Uterus (tissue), 4 donors: ENCODE results near the gene NRXN3. TPM values are rescaled to one million over a fixed set of nuclear protein-coding genes. Genes with fewer than 3 reads are reported as not detected.

Experiments
- DNase-seq, 2 donors: peaks; one replicate each; pipeline ENCODE4 v3.0.0-alpha.2; 2019 to 2020
- H3K27ac ChIP-seq, 2 donors: fragments of 200-600 bp; sonication (generic); 1 replicate in 1 of 2; 2 replicates in 1 of 2; pipeline ENCODE4 v1.5.1; 2016 to 2018
- H3K27me3 ChIP-seq, 2 donors: fragments of 200-600 bp; sonication (generic); one replicate each; pipeline ENCODE4 v1.5.1; 2018 to 2019; ENCODE audit warnings: control low read depth in 1 of 2
- H3K36me3 ChIP-seq, 2 donors: fragments of 200-600 bp; sonication (generic); one replicate each; pipeline ENCODE4 v1.5.1; 2019; ENCODE audit warnings: control low read depth in 1 of 2
- H3K4me1 ChIP-seq, 2 donors: fragments of 200-600 bp; sonication (generic); one replicate each; pipeline ENCODE4 v1.5.1; 2018 to 2019; ENCODE audit warnings: control low read depth in 1 of 2
- H3K4me3 ChIP-seq, 2 donors: fragments of 200-600 bp; sonication (generic); 1 replicate in 1 of 2; 2 replicates in 1 of 2; pipeline ENCODE4 v1.5.1; 2018 to 2019; ENCODE audit warnings: mild to moderate bottlenecking in 1 of 2
- H3K9me3 ChIP-seq, 2 donors: fragments of 200-600 bp; sonication (generic); one replicate each; pipeline ENCODE4 v1.5.1; 2019; ENCODE audit warnings: control low read depth in 1 of 2
- POLR2A ChIP-seq, 2 donors: fragments of 450-650 bp; IDR thresholded peaks; one replicate each; pipeline ENCODE4 v1.6.1; 2016; ENCODE audit warnings: antibody characterized with exemption in 2 of 2, mild to moderate bottlenecking in 1 of 2, moderate library complexity in 1 of 2
- intact Hi-C: fragments of 100-400 bp; cut with DNase I; formaldehyde crosslinking; loops from one replicate; pipeline ENCODE4 v1.15.1; 2023; ENCODE audit warnings: low total_unique reads
- total RNA-seq, 4 donors: library from RNA; depleted of rRNA in 3 of 4; stranded (reverse); fragments of >200 nt in 3 of 4; gene quantifications; one replicate each; pipeline versions ENCODE4 v1.1.0 to v1.2.4, GENCODE V29; 2014 to 2023
- TF ChIP-seq, protein P1 (sequence below), 4 experiments: fragments of 200-600 bp in 2 of 4; fragments of 450-650 bp in 2 of 4; sonication (generic) in 2 of 4; IDR thresholded peaks; one replicate each; pipeline ENCODE4 v1.5.1; 2016 to 2019; ENCODE audit warnings: antibody characterized with exemption in 4 of 4, mild to moderate bottlenecking in 2 of 4, moderate library complexity in 1 of 4
- donor health status: DM: yes; HTN: yes; CAD: no.

The NRXN3 gene
- total RNA-seq, 4 donors from 2014 or later: 2.9 to 17.0 (median 4.4) TPM

DNA sequence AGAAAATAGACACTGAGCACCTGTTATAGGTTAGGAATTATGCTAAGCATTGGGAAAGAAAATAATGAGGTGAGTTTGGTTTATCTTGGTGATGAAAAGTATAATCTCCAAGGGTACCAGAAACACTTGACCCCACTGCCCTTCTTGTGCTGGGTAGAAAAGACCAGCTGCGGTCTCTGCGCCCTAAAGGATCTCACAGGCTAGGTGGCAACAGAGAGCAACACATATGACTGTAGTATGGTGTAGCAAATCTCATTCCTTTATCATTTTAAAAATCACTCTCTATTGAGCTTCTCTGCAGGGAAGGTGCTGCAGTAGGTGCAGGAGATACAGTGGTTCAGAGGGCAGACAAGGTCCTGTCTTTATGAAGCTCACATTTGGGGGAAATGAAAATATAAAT is 26.1 kb downstream of the NRXN3 start:
- Histone ChIP-seq H3K4me1 (no peaks in the 10 kb centered on the region), H3K27ac (no peak overlapping the region), H3K9me3 (no peaks in the 10 kb centered on the region), H3K4me3 (no peak overlapping the region), H3K36me3 (no peaks in the 10 kb centered on the region), H3K27me3 (no peaks in the 10 kb centered on the region)
- TF ChIP-seq, protein P1, sequence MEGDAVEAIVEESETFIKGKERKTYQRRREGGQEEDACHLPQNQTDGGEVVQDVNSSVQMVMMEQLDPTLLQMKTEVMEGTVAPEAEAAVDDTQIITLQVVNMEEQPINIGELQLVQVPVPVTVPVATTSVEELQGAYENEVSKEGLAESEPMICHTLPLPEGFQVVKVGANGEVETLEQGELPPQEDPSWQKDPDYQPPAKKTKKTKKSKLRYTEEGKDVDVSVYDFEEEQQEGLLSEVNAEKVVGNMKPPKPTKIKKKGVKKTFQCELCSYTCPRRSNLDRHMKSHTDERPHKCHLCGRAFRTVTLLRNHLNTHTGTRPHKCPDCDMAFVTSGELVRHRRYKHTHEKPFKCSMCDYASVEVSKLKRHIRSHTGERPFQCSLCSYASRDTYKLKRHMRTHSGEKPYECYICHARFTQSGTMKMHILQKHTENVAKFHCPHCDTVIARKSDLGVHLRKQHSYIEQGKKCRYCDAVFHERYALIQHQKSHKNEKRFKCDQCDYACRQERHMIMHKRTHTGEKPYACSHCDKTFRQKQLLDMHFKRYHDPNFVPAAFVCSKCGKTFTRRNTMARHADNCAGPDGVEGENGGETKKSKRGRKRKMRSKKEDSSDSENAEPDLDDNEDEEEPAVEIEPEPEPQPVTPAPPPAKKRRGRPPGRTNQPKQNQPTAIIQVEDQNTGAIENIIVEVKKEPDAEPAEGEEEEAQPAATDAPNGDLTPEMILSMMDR (IDR thresholded peaks at IDR 0.05): no peak
- TF ChIP-seq POLR2A (IDR thresholded peaks at IDR 0.05): no peak
- no peak for DNase-seq
- intact Hi-C loops: no loop called here

DNA sequence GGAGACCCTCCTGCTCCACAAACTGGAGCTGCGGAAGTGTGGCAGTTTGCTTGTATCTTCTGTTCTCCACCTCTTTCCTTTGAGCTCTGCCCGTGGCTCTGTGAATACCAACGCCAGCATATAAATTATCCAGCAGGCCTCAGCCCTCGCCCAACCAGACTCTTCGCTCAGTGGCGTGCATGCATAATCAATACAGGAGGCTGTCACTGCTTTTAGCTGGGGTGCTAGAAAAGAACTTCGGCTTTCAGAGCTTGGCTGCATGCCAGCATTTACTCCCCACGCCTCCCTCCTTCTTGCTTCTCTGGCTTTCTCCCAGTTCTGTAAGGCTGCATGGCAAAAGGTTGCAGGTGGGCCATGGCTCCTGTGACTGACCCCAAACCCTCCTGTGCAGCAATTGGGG is 26.9 kb downstream of the NRXN3 start:
- Histone ChIP-seq H3K4me3 (no peak overlapping the region), H3K27ac (no peak overlapping the region), H3K36me3 (no peaks in the 10 kb centered on the region), H3K9me3 (no peaks in the 10 kb centered on the region), H3K27me3 (no peaks in the 10 kb centered on the region), H3K4me1 (no peaks in the 10 kb centered on the region)
- no peak for TF ChIP-seq POLR2A (IDR thresholded peaks at IDR 0.05)
- TF ChIP-seq, protein P1 (IDR thresholded peaks at IDR 0.05): no peak
- intact Hi-C loops: no loop called here
- DNase-seq: no peak

DNA sequence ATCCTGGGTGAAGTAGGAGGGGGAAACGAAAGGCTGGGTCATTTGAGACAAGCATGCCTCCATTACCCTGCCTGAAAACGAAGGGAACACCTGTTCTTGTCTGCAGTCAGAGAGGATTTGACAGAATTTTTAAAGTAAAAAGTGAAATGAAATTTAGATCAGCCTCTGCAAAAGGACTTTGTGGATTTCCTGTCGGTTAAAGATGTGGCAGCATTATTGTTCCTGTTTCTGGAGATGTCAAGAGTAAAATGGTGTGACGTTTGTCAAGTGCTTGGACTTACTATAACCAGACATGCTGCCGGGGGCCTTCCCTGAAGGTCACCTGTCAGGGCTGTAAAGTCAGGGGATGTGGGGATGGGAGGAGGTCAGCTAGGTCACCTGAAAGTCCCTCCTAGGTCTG is 32.0 kb downstream of the NRXN3 start:
- TF ChIP-seq POLR2A (IDR thresholded peaks at IDR 0.05): no peak
- TF ChIP-seq, protein P1 (IDR thresholded peaks at IDR 0.05): no peak
- no peak for DNase-seq
- Histone ChIP-seq H3K9me3 (no peaks in the 10 kb centered on the region), H3K4me1 (no peaks in the 10 kb centered on the region), H3K27ac (no peak overlapping the region), H3K36me3 (no peaks in the 10 kb centered on the region), H3K4me3 (no peak overlapping the region), H3K27me3 (no peaks in the 10 kb centered on the region)
- intact Hi-C loops: no loop called here

DNA sequence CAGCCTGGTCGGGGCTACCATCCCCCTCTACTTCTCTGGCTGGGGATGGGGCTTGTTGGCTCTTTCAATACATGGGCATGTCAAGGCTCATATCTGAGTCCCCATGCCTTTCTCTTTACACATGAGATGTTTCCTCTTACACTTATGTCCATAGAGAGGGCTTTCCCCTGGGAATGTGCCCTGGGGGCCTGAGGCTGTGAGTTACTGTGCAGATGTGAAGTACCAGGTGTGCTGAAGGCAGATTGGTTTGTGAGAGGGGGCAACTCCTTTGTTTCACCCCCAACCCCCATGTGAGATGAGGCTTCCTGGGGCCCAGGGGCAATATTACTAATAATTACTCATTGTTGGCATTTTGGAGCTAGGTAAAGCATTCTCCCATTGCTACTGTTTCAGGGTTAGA is 32.8 kb downstream of the NRXN3 start:
- Histone ChIP-seq H3K36me3 (no peaks in the 10 kb centered on the region), H3K9me3 (no peaks in the 10 kb centered on the region), H3K4me1 (no peaks in the 10 kb centered on the region), H3K4me3 (no peak overlapping the region), H3K27ac (no peak overlapping the region), H3K27me3 (no peaks in the 10 kb centered on the region)
- DNase-seq: no peak
- TF ChIP-seq, protein P1 (IDR thresholded peaks at IDR 0.05): no peak
- no peak for TF ChIP-seq POLR2A (IDR thresholded peaks at IDR 0.05)
- intact Hi-C loops: no loop called here

DNA sequence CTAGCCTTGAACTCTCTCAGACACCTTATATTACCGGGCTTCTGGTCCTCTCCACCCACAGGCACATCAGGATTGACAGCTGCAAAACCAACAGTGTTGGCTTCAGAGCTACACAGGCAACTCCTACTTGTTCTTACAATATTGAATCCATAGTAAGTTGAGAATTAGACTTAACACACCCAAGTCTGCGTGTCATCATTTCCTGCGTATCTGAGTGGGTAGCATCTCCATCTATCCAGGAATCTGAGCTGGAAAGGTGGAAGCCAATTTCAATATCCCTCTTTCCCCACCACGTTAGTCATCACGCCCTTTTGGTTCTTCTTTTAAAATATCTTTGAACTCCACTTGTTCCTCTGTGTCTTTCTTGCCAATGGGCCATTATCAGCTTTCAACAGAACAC is 37.2 kb downstream of the NRXN3 start:
- intact Hi-C loops: no loop called here
- no peak for DNase-seq
- Histone ChIP-seq H3K9me3 (no peaks in the 10 kb centered on the region), H3K27me3 (no peaks in the 10 kb centered on the region), H3K4me1 (no peaks in the 10 kb centered on the region), H3K36me3 (no peaks in the 10 kb centered on the region), H3K4me3 (no peak overlapping the region), H3K27ac (no peak overlapping the region)
- TF ChIP-seq, protein P1 (IDR thresholded peaks at IDR 0.05): no peak
- no peak for TF ChIP-seq POLR2A (IDR thresholded peaks at IDR 0.05)
